Measurements from ENCODE around the gene EIF2S1. TPM values are rescaled to one million over a fixed set of nuclear protein-coding genes. Genes with fewer than 3 reads are reported as not detected.

EIF2S1 gene
- total RNA-seq, 2 donors from 2014 or later, result 17.5 to 45.9 TPM

DNA sequence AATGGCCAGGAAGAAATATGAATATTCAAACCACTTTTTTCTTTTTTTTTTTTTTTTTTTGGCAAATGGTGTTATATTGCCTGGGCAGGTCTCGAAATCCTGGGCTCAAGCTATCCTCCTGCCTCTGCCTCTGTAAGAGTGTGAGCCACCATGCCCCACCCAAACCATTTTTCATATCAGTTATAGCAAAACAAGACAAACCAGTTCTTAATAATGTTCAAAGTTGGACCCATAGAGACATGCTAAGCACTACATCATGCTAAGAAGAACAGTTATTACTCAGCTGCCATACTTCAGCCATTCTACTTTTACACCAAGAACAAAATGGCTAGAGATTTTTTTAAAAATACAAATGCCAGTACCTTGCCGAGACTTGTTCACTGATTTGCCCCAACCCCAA is 25.5 kb downstream of the EIF2S1 start:
- peak; percentile 45 for ATAC-seq
- Histone ChIP-seq H3K4me3 (no peak overlapping the region), H3K27me3 (no peaks in the 10 kb centered on the region), H3K4me1 (peaks cover 14% of the 10 kb centered on the region), H3K36me3 (replicated peaks in 1 of 2; ENCODE audit: insufficient read depth in 1 of 2, low read depth in 2 of 2) (peaks cover 5 to 34% of the 10 kb centered on the region in 2 donors), H3K27ac (no peak overlapping the region), H3K9me3 (no peaks in the 10 kb centered on the region)
- no peak for TF ChIP-seq CTCF (IDR thresholded peaks at IDR 0.05)
- TF ChIP-seq POLR2A (IDR thresholded peaks at IDR 0.05), result no peak
- DNase-seq, result no peak
- intact Hi-C loops (cut with DNase I), result no loop called here
- 75 to 79% methylated on average over 2 of the region's 2 CpGs for WGBS, 2 donors

DNA sequence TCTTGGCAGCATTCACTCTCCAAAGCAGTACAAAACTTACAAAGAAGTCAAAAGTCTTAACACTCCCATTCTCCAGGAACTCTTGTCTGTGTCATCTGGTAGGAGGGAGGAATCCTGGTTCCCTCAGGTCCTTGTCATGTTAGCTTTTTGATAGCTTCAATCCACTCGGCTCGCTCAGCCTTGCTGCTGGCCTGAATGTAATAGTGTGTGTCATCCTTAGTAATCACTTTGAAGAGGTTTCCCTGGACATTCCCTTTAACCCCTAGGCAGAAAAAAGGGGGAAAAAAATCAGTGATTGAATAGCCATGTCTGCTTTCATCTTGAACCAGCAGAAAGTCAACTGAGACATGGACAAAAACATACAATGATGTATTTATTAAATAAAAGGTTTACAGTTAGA is 27.1 kb downstream of the EIF2S1 start:
- no peak for ATAC-seq
- Histone ChIP-seq H3K4me1 (peaks cover 14% of the 10 kb centered on the region), H3K27ac (no peak overlapping the region), H3K36me3 (replicated peaks in 1 of 2; ENCODE audit: insufficient read depth in 1 of 2, low read depth in 2 of 2) (peaks cover 5 to 19% of the 10 kb centered on the region in 2 donors), H3K4me3 (no peak overlapping the region), H3K9me3 (no peaks in the 10 kb centered on the region), H3K27me3 (no peaks in the 10 kb centered on the region)
- intact Hi-C loops (cut with DNase I), result no loop called here
- WGBS, 2 donors, result 76 to 77% methylated on average over 2 of the region's 2 CpGs
- no peak for DNase-seq
- TF ChIP-seq POLR2A (IDR thresholded peaks at IDR 0.05) (no peak), CTCF (IDR thresholded peaks at IDR 0.05) (no peak)

DNA sequence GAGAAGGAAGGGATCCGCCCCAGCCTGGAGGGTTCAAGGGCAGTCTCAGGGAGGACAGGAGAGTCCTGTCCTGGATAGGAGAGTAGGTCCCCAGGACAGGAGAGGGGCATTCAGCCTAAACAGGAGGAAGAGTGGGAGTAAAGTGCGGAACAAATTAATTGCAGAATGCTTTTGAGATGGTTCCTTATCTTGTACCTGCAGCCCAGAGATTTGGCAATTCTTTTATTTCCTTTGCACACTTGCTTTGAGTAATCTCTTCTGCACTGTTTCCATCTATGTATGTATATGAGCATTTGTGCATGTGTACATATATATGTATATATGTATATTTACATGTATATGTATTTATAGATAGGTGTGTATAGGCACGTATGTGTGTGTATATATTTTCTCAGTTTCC is 29.1 kb downstream of the EIF2S1 start:
- WGBS, 2 donors, result 84 to 88% methylated on average over 3 of the region's 3 CpGs
- Histone ChIP-seq H3K27ac (no peak overlapping the region), H3K4me3 (no peak overlapping the region), H3K36me3 (replicated peaks in 1 of 2; ENCODE audit: insufficient read depth in 1 of 2, low read depth in 2 of 2) (peaks cover 0 to 5% of the 10 kb centered on the region in 2 donors), H3K27me3 (no peaks in the 10 kb centered on the region), H3K4me1 (peaks cover 14% of the 10 kb centered on the region), H3K9me3 (no peaks in the 10 kb centered on the region)
- ATAC-seq (no peak), DNase-seq (no peak)
- TF ChIP-seq CTCF (IDR thresholded peaks at IDR 0.05), result no peak
- TF ChIP-seq POLR2A (IDR thresholded peaks at IDR 0.05), result no peak
- intact Hi-C loops (cut with DNase I), result no loop called here

DNA sequence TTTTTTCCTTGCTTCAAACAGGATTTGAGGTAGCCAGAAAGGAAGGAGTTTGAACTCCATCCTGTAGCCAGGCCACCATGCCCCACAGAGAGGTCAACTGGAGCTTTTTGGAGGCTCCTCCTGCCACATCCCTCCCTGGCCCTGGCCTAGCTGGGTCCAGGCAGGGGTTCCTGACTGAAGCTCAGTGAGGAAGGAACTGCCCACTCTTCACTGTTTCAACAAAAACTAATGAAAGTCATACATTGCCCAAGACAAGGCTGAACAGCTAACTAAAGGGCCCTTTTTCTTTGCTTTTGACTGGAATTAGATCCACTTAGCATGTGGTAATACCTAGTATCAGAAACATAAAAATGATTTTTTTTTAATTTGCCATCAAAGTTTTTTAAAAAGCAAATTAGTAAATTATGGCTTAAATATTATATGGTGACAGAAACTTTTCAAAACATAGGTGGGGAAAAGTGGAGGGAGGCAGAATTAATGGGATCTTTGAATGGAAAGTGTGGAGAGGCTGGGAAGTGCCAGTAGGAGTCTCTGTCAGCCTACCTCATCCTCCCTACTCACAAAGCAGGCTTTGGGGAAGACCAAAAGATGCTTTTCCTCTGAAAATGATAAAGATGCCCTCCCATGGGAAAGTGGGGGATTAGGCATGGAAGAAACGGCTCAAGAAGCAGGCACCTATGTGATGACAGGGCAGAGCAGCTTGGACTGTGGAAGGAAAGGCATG is 29.8 kb downstream of the EIF2S1 start:
- H3K9me3 ChIP-seq, result no peaks in the 10 kb centered on the region
- H3K4me3 ChIP-seq, result no peak overlapping the region
- no peak for DNase-seq
- intact Hi-C loops (cut with DNase I), result no loop called here
- no peak for ATAC-seq
- H3K27me3 ChIP-seq, result no peaks in the 10 kb centered on the region
- 83 to 88% methylated on average over 1 of the region's 1 CpG for WGBS, 2 donors
- peaks cover 0 to 1% of the 10 kb centered on the region in 2 donors for H3K36me3 ChIP-seq (replicated peaks in 1 of 2; ENCODE audit: insufficient read depth in 1 of 2, low read depth in 2 of 2)
- TF ChIP-seq CTCF (IDR thresholded peaks at IDR 0.05), result no peak
- peaks cover 13% of the 10 kb centered on the region for H3K4me1 ChIP-seq
- no peak overlapping the region for H3K27ac ChIP-seq

- WGBS, 2 donors, result 75 to 77% methylated on average over 5 to 6 of the region's 6 CpGs
- ATAC-seq (no peak), DNase-seq (no peak)
- peaks cover 0 to 1% of the 10 kb centered on the region in 2 donors for H3K36me3 ChIP-seq (replicated peaks in 1 of 2; ENCODE audit: insufficient read depth in 1 of 2, low read depth in 2 of 2)
- no peak overlapping the region for H3K4me3 ChIP-seq
- intact Hi-C loops (cut with DNase I), result no loop called here
- H3K27me3 ChIP-seq, result no peaks in the 10 kb centered on the region
- H3K9me3 ChIP-seq, result no peaks in the 10 kb centered on the region
- H3K27ac ChIP-seq, result no peak overlapping the region
- H3K4me1 ChIP-seq, result peaks cover under 1% of the 10 kb centered on the region
- TF ChIP-seq POLR2A (IDR thresholded peaks at IDR 0.05) (no peak), CTCF (IDR thresholded peaks at IDR 0.05) (no peak)
These were observed 31.1 kb downstream of the EIF2S1 start for GRCh38 chr14:67391268-67391667.

Data from body of pancreas (tissue), 4 donors.